H9 (cell line): ENCODE measurements around the gene TTF2. TPM values are rescaled to one million over a fixed set of nuclear protein-coding genes. Genes with fewer than 3 reads are reported as not detected.

Experiments used
- DNase-seq: peaks from one replicate; pipeline ENCODE4 v3.0.0-alpha.2; 2017
- H2AFZ ChIP-seq: one replicate; pipeline ENCODE4 v1.6.1; 2013; ENCODE audit warnings: mild to moderate bottlenecking, low read length, control low read depth, moderate library complexity
- H2AK5ac ChIP-seq: 2 replicates; pipeline ENCODE4 v1.6.1; 2013; ENCODE audit warnings: low read length, control low read depth, mixed read lengths; ENCODE audit not compliant: insufficient read length
- H2BK120ac ChIP-seq: one replicate; pipeline ENCODE4 v1.6.1; 2013; ENCODE audit warnings: low read depth, mild to moderate bottlenecking, low read length, control low read depth, inconsistent platforms; ENCODE audit not compliant: poor library complexity, severe bottlenecking
- H2BK12ac ChIP-seq: 2 replicates; pipeline ENCODE4 v1.6.1; 2013; ENCODE audit warnings: low read length, control low read depth, mixed read lengths, low read depth; ENCODE audit not compliant: insufficient read length
- H2BK15ac ChIP-seq: 2 replicates; pipeline ENCODE4 v1.6.1; 2013; ENCODE audit warnings: low read depth, low read length, control low read depth
- H2BK20ac ChIP-seq: one replicate; pipeline ENCODE4 v1.6.1; 2013; ENCODE audit warnings: low read depth, mild to moderate bottlenecking, low read length, control low read depth, inconsistent platforms; ENCODE audit not compliant: poor library complexity, severe bottlenecking
- H2BK5ac ChIP-seq: 2 replicates; pipeline ENCODE4 v1.6.1; 2013; ENCODE audit warnings: low read length, control low read depth, mixed read lengths; ENCODE audit not compliant: insufficient read length
- H3K14ac ChIP-seq: 2 replicates; pipeline ENCODE4 v1.6.1; 2013; ENCODE audit warnings: low read length, control low read depth; ENCODE audit not compliant: insufficient read depth
- H3K18ac ChIP-seq: 2 replicates; pipeline ENCODE4 v1.6.1; 2013; ENCODE audit warnings: low read depth, mild to moderate bottlenecking, mixed read lengths, low read length, control low read depth; ENCODE audit not compliant: insufficient read length
- H3K23ac ChIP-seq: 2 replicates; pipeline ENCODE4 v1.6.1; 2013; ENCODE audit warnings: low read length, control low read depth, mixed read lengths, low read depth; ENCODE audit not compliant: insufficient read length
- H3K23me2 ChIP-seq: 2 replicates; pipeline ENCODE4 v1.6.1; 2013; ENCODE audit warnings: low read depth, mild to moderate bottlenecking, mixed read lengths, low read length, control low read depth; ENCODE audit not compliant: insufficient read length, poor library complexity, severe bottlenecking
- H3K27ac ChIP-seq: 2 replicates; pipeline ENCODE4 v1.5.1; 2013; ENCODE audit warnings: low read length, control low read depth, mixed read lengths, low read depth; ENCODE audit not compliant: insufficient read length
- H3K27me3 ChIP-seq: 2 replicates; pipeline ENCODE4 v1.6.1; 2013; ENCODE audit warnings: low read length, control low read depth, inconsistent platforms; ENCODE audit not compliant: insufficient read depth
- H3K4ac ChIP-seq: 2 replicates; pipeline ENCODE4 v1.6.1; 2013; ENCODE audit warnings: low read depth, mild to moderate bottlenecking, control low read depth, inconsistent platforms, low read length, moderate library complexity
- H3K4me1 ChIP-seq: 2 replicates; pipeline ENCODE4 v1.6.1; 2013; ENCODE audit warnings: low read length, control low read depth, inconsistent platforms; ENCODE audit not compliant: insufficient read depth
- H3K4me2 ChIP-seq: 2 replicates; pipeline ENCODE4 v1.6.1; 2013; ENCODE audit warnings: low read length, control low read depth, mixed read lengths; ENCODE audit not compliant: insufficient read length, insufficient read depth
- H3K56ac ChIP-seq: 2 replicates; pipeline ENCODE4 v1.6.1; 2013; ENCODE audit warnings: low read depth, mild to moderate bottlenecking, mixed read lengths, low read length, control low read depth; ENCODE audit not compliant: insufficient read length
- H3K79me1 ChIP-seq: 2 replicates; pipeline ENCODE4 v1.6.1; 2013; ENCODE audit warnings: low read depth, mild to moderate bottlenecking, moderate library complexity, low read length, control low read depth, inconsistent platforms; ENCODE audit not compliant: insufficient read depth, poor library complexity, severe bottlenecking
- H3K79me2 ChIP-seq: 2 replicates; pipeline ENCODE4 v1.6.1; 2013; ENCODE audit warnings: low read length, control low read depth, inconsistent platforms; ENCODE audit not compliant: insufficient read depth
- H3K9ac ChIP-seq: 2 replicates; pipeline ENCODE4 v1.6.1; 2013; ENCODE audit warnings: low read length, control low read depth, mixed read lengths; ENCODE audit not compliant: insufficient read length; ENCODE audit errors: extremely low read depth
- H3K9me3 ChIP-seq: one replicate; pipeline ENCODE4 v1.6.1; 2013; ENCODE audit warnings: low read depth, low read length, inconsistent platforms; ENCODE audit not compliant: control insufficient read depth
- H3T11ph ChIP-seq: one replicate; pipeline ENCODE4 v1.6.1; 2013; ENCODE audit warnings: mild to moderate bottlenecking, low read length, control low read depth, inconsistent platforms
- H4K20me1 ChIP-seq: one replicate; pipeline ENCODE4 v1.6.1; 2013; ENCODE audit not compliant: control insufficient read depth, insufficient read length, insufficient read depth
- H4K5ac ChIP-seq: 2 replicates; pipeline ENCODE4 v1.6.1; 2013; ENCODE audit warnings: low read depth, mild to moderate bottlenecking, mixed read lengths, low read length, control low read depth; ENCODE audit not compliant: insufficient read length
- H4K8ac ChIP-seq: replicated peaks from 2 replicates; pipeline ENCODE4 v1.6.1; 2013; ENCODE audit warnings: low read length, control low read depth, mixed read lengths, low read depth; ENCODE audit not compliant: insufficient read length
- H4K91ac ChIP-seq: 2 replicates; pipeline ENCODE4 v1.6.1; 2013; ENCODE audit warnings: low read depth, mild to moderate bottlenecking, moderate library complexity, mixed read lengths, low read length, control low read depth; ENCODE audit not compliant: insufficient read length
- H3K27ac Mint-ChIP-seq, 3 experiments: 2 replicates in 2 of 3; 3 replicates in 1 of 3; pipeline ENCODE4 v1.8.0; 2020 to 2021; ENCODE audit warnings: mixed read lengths in 3 of 3, mild to moderate bottlenecking in 1 of 3, moderate library complexity in 1 of 3
- H3K27me3 Mint-ChIP-seq: 2 replicates; pipeline ENCODE4 v1.8.0; 2021; ENCODE audit warnings: low read depth, mild to moderate bottlenecking, moderate library complexity, mixed read lengths
- H3K36me3 Mint-ChIP-seq, 3 experiments: 2 replicates in 2 of 3; 3 replicates in 1 of 3; pipeline ENCODE4 v1.8.0; 2020 to 2021; ENCODE audit warnings: low read depth in 3 of 3, mixed read lengths in 3 of 3; ENCODE audit not compliant: insufficient read depth in 1 of 3
- H3K4me1 Mint-ChIP-seq, 2 experiments: 2 replicates each; pipeline ENCODE4 v1.8.0; 2020; ENCODE audit warnings: mixed read lengths in 2 of 2
- H3K4me3 Mint-ChIP-seq, 2 experiments: 2 replicates in 1 of 2; 3 replicates in 1 of 2; pipeline ENCODE4 v1.8.0; 2020 to 2021; ENCODE audit warnings: mild to moderate bottlenecking in 2 of 2, mixed read lengths in 2 of 2, moderate library complexity in 1 of 2
- H3K9me3 Mint-ChIP-seq, 2 experiments: 2 replicates in 1 of 2; 3 replicates in 1 of 2; pipeline ENCODE4 v1.8.0; 2020; ENCODE audit warnings: mild to moderate bottlenecking in 2 of 2, mixed read lengths in 2 of 2, moderate library complexity in 1 of 2
- CTCF ChIP-seq: fragments of 200-600 bp; sonication (generic); conservative IDR thresholded peaks from 3 replicates; pipeline ENCODE4 v1.8.0; 2021; ENCODE audit warnings: antibody characterized with exemption, mild to moderate bottlenecking
- WGBS: extraction: QIAGEN DNeasy Blood & Tissue Kit; methylation state at CpG from one replicate; pipeline ENCODE4 v1.1.7; 2013; ENCODE audit warnings: missing lambda C conversion rate, low lambda C conversion rate, mixed read lengths; ENCODE audit not compliant: insufficient read length; ENCODE audit errors: extremely low coverage; 5-methylcytosine and 5-hydroxymethylcytosine counted together
- total RNA-seq: library from RNA; stranded (reverse); gene quantifications from 2 replicates; pipeline ENCODE4 v1.2.1, GENCODE V29; 2021

The TTF2 gene
- total RNA-seq, 1 experiment from 2014 or later = 86.4 TPM

- no peak for TF ChIP-seq CTCF
- Histone ChIP-seq H2BK12ac (no peak overlapping the region), H3K9me3 (no peaks in the 10 kb centered on the region), H3K4me1 (no peaks in the 10 kb centered on the region), H2AK5ac (no peak overlapping the region), H4K5ac (no peak overlapping the region), H2BK5ac (no peak overlapping the region), H3K56ac (no peak overlapping the region), H3K9ac (no peak overlapping the region), H4K20me1 (no peaks in the 10 kb centered on the region), H3K79me2 (no peaks in the 10 kb centered on the region), H3K23me2 (no peaks in the 10 kb centered on the region), H3K27ac (no peak overlapping the region), H2BK20ac (no peak overlapping the region), H3K23ac (no peak overlapping the region), H3K27me3 (no peaks in the 10 kb centered on the region), H3K4ac (no peak overlapping the region), H3K14ac (no peak overlapping the region), H3K4me2 (no peak overlapping the region), H4K8ac (no peak overlapping the region), H4K91ac (no peak overlapping the region), H3K79me1 (no peaks in the 10 kb centered on the region), H2BK120ac (no peak overlapping the region), H3K18ac (no peak overlapping the region), H2BK15ac (no peak overlapping the region), H2AFZ (no peak overlapping the region), H3T11ph (no peak overlapping the region)
- WGBS = no CpG with 5 or more reads among the region's 7 CpGs
- DNase-seq = no peak
- no peak overlapping the region for H3K27ac Mint-ChIP-seq
- no peaks in the 10 kb centered on the region for H3K36me3 Mint-ChIP-seq
- H3K27me3 Mint-ChIP-seq = no peaks in the 10 kb centered on the region
- H3K4me1 Mint-ChIP-seq = no peaks in the 10 kb centered on the region
- H3K9me3 Mint-ChIP-seq = no peaks in the 10 kb centered on the region
- H3K4me3 Mint-ChIP-seq = no peak overlapping the region
Measured at GRCh38 chr1:117025568-117025967, 34.6 kb upstream of the TTF2 start.
